Spleen (tissue), 11 donors: Measurements from ENCODE around the gene GARNL3. TPM values are rescaled to one million over a fixed set of nuclear protein-coding genes. Genes with fewer than 3 reads are reported as not detected.

Experiments
- DNase-seq: peaks from one replicate; pipeline ENCODE4 v3.0.0-alpha.2; 2020
- H3K27ac ChIP-seq, 8 donors: fragments of 200-600 bp; sonication (generic) in 7 of 8; 1 replicate in 4 of 8; 2 replicates in 4 of 8; pipeline versions ENCODE4 v1.5.0 to v1.8.0; 2016 to 2021; ENCODE audit warnings: inconsistent platforms in 4 of 8, mild to moderate bottlenecking in 4 of 8, moderate library complexity in 1 of 8
- H3K27me3 ChIP-seq, 7 donors: fragments of 200-600 bp; sonication (generic) in 6 of 7; replicated peaks in 1 of 7; 1 replicate in 4 of 7; 2 replicates in 3 of 7; pipeline versions ENCODE4 v1.5.0 to v1.8.0; 2016 to 2021; ENCODE audit warnings: inconsistent platforms in 3 of 7, mild to moderate bottlenecking in 1 of 7
- H3K36me3 ChIP-seq, 6 donors: fragments of 200-600 bp; sonication (generic) in 5 of 6; 1 replicate in 4 of 6; 2 replicates in 2 of 6; pipeline versions ENCODE4 v1.5.0 to v1.8.0; 2016 to 2021; ENCODE audit warnings: inconsistent platforms in 2 of 6
- H3K4me1 ChIP-seq, 6 donors: fragments of 200-600 bp; sonication (generic) in 5 of 6; 1 replicate in 3 of 6; 2 replicates in 3 of 6; pipeline versions ENCODE4 v1.5.0 to v1.8.0; 2016 to 2021; ENCODE audit warnings: inconsistent platforms in 3 of 6
- H3K4me3 ChIP-seq, 8 donors: fragments of 200-600 bp; sonication (generic) in 7 of 8; 1 replicate in 4 of 8; 2 replicates in 4 of 8; pipeline versions ENCODE4 v1.5.0 to v1.8.0; 2016 to 2021; ENCODE audit warnings: inconsistent platforms in 4 of 8, mild to moderate bottlenecking in 4 of 8, moderate library complexity in 2 of 8
- H3K9me3 ChIP-seq, 8 donors: fragments of 200-600 bp; sonication (generic) in 7 of 8; 1 replicate in 4 of 8; 2 replicates in 4 of 8; pipeline versions ENCODE4 v1.5.0 to v1.8.0; 2016 to 2021; ENCODE audit warnings: inconsistent platforms in 4 of 8
- CTCF ChIP-seq, 11 experiments: fragments of 200-600 bp in 7 of 11; fragments of 450-650 bp in 4 of 11; sonication (generic) in 4 of 11; IDR thresholded peaks in 8 of 11; conservative IDR thresholded peaks in 3 of 11; 1 replicate in 7 of 11; 2 replicates in 4 of 11; pipeline versions ENCODE4 v1.4.0 to v1.8.0; 2016 to 2021; ENCODE audit warnings: antibody characterized with exemption in 11 of 11, inconsistent platforms in 4 of 11, mild to moderate bottlenecking in 1 of 11
- POLR2A ChIP-seq, 3 donors: fragments of 450-650 bp; IDR thresholded peaks; one replicate each; pipeline ENCODE4 v1.5.1; 2017; ENCODE audit warnings: antibody characterized with exemption in 3 of 3, mild to moderate bottlenecking in 1 of 3
- POLR2AphosphoS5 ChIP-seq, 3 donors: sonication (generic); formaldehyde crosslinking; IDR thresholded peaks; one replicate each; pipeline ENCODE4 v1.5.1; 2017; ENCODE audit warnings: antibody characterized with exemption in 3 of 3
- WGBS, 5 donors: extraction: QIAGEN DNeasy Blood & Tissue Kit in 3 of 5; methylation state at CpG; one replicate each; pipeline versions ENCODE4 v1.1.5 to v1.1.7; 2013 to 2018; 5-methylcytosine and 5-hydroxymethylcytosine counted together
- intact Hi-C: fragments of 100-400 bp; cut with DNase I; formaldehyde crosslinking; loops from one replicate; pipeline ENCODE4 v1.15.0; 2023; ENCODE audit warnings: low total_unique reads
- polyA plus RNA-seq, 3 donors: library from polyadenylated mRNA; stranded (reverse); fragments of 200-250 nt; gene quantifications; one replicate each; pipeline ENCODE4 v1.2.1, GENCODE V29; 2013
- total RNA-seq, 7 donors: library from RNA; depleted of rRNA in 3 of 7; stranded (reverse); fragments of >200 nt in 3 of 7; fragmentation: NEBNext Ultra II Directional in 4 of 7; extraction: Animal tissue kit (Norgen Biotek cat#: 25700) in 4 of 7; gene quantifications; one replicate each; pipeline versions ENCODE4 v1.1.0 to v1.2.1, GENCODE V29; 2016 to 2021
- donor health status: healthy with polysubstance abuse.
- donor health status: DM: no; HTN: no; CAD: no; lungs with moderate emphysema.
- donor health status: DM: no; HTN: no; CAD: no.
- donor health status: Bipolar disorder and iron deficiency.
- donor health status: healthy.
- donor health status: DM: no; HTN: no; CAD: no.
- donor health status: DM: yes; HTN: yes; CAD: no.

The GARNL3 gene
- total and polyA plus RNA-seq, 10 donors, result 2.1 to 14.7 (median 10.0) TPM

GRCh38 chr9:127384016-127384730, 119.6 kb downstream of the GARNL3 start:
- H3K4me1 ChIP-seq, result peaks cover 5 to 16% (median 12%) of the 10 kb centered on the region in 6 donors
- H3K27me3 ChIP-seq, result peaks cover 0 to 45% (median 0%) of the 10 kb centered on the region in 7 donors
- WGBS, 5 donors, result 85 to 88% (median 87%) methylated on average over 10 to 11 of the region's 11 CpGs
- no peak overlapping the region for H3K4me3 ChIP-seq
- DNase-seq, result peak; percentile 39
- H3K27ac ChIP-seq, result no peak overlapping the region
- TF ChIP-seq POLR2AphosphoS5 (IDR thresholded peaks at IDR 0.05) (no peak), CTCF (IDR thresholded peaks at IDR 0.05 in 8 of 11, conservative IDR thresholded peaks at IDR 0.05 in 3 of 11) (no peak), POLR2A (IDR thresholded peaks at IDR 0.05) (no peak)
- peaks cover 0 to 8% (median under 1%) of the 10 kb centered on the region in 8 donors for H3K9me3 ChIP-seq
- intact Hi-C loops, result no loop called here
- no peaks in the 10 kb centered on the region for H3K36me3 ChIP-seq

- no peak for TF ChIP-seq POLR2A (IDR thresholded peaks at IDR 0.05)
- TF ChIP-seq POLR2AphosphoS5 (IDR thresholded peaks at IDR 0.05), result no peak
- no peak for TF ChIP-seq CTCF (IDR thresholded peaks at IDR 0.05 in 8 of 11, conservative IDR thresholded peaks at IDR 0.05 in 3 of 11)
- Histone ChIP-seq H3K4me1 (peaks cover 5 to 20% (median 12%) of the 10 kb centered on the region in 6 donors), H3K36me3 (no peaks in the 10 kb centered on the region), H3K27ac (no peak overlapping the region), H3K4me3 (no peak overlapping the region), H3K27me3 (peaks cover 0 to 50% (median 0%) of the 10 kb centered on the region in 7 donors), H3K9me3 (peaks cover 0 to under 1% (median 0%) of the 10 kb centered on the region in 8 donors)
- peak; percentile 52 for DNase-seq
- 82 to 91% (median 88%) methylated on average over 13 of the region's 13 CpGs for WGBS, 5 donors
- intact Hi-C loops, result no loop called here
These were observed 120.3 kb downstream of the GARNL3 start for GRCh38 chr9:127384901-127385300.

- no peak for DNase-seq
- peaks cover 5 to 20% (median 12%) of the 10 kb centered on the region in 6 donors for H3K4me1 ChIP-seq
- intact Hi-C loops, result no loop called here
- H3K27me3 ChIP-seq, result peaks cover 0 to 57% (median 0%) of the 10 kb centered on the region in 7 donors
- WGBS, 5 donors, result 69 to 86% (median 75%) methylated on average over 4 of the region's 4 CpGs
- no peak for TF ChIP-seq POLR2A (IDR thresholded peaks at IDR 0.05)
- no peak for TF ChIP-seq POLR2AphosphoS5 (IDR thresholded peaks at IDR 0.05)
- no peak for TF ChIP-seq CTCF (IDR thresholded peaks at IDR 0.05 in 8 of 11, conservative IDR thresholded peaks at IDR 0.05 in 3 of 11)
- no peaks in the 10 kb centered on the region for H3K9me3 ChIP-seq
- no peak overlapping the region for H3K27ac ChIP-seq
- no peaks in the 10 kb centered on the region for H3K36me3 ChIP-seq
- no peak overlapping the region for H3K4me3 ChIP-seq
These were observed 121.7 kb downstream of the GARNL3 start for GRCh38 chr9:127386249-127386648.

- Histone ChIP-seq H3K9me3 (no peaks in the 10 kb centered on the region), H3K27me3 (peaks cover 0 to 52% (median 0%) of the 10 kb centered on the region in 7 donors), H3K4me1 (peaks cover 5 to 20% (median 12%) of the 10 kb centered on the region in 6 donors), H3K4me3 (no peak overlapping the region), H3K27ac (no peak overlapping the region), H3K36me3 (no peaks in the 10 kb centered on the region)
- TF ChIP-seq POLR2AphosphoS5 (IDR thresholded peaks at IDR 0.05) (no peak), CTCF (IDR thresholded peaks at IDR 0.05 in 8 of 11, conservative IDR thresholded peaks at IDR 0.05 in 3 of 11) (no peak), POLR2A (IDR thresholded peaks at IDR 0.05) (no peak)
- no peak for DNase-seq
- intact Hi-C loops, result no loop called here
- 90 to 98% (median 92%) methylated on average over 10 of the region's 10 CpGs for WGBS, 5 donors
These were observed 122.4 kb downstream of the GARNL3 start for GRCh38 chr9:127386981-127387380.
